ENCODE results near the gene PTPRN2.

Gene PTPRN2

DNA sequence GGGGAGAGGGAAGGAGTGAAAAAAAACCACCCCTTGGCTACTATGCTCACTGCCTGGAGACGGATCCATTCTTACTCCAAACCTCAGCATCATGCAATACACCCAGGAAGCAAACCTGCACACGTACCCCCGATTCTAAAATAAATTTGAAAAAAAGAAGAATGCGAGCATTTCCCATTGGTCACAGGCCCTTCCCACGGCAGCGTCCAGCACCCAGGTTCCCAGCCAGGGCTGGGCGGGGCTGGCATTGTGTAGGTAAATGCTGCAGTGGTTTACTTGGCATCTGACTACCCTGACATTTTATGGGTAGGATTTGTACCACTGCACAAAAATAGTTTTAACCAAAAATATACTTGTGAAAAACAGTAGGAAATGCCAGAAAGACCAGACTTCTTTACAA is 831.9 kb downstream of the PTPRN2 start:
- Histone ChIP-seq H3K27ac (no peak overlapping the region), H3K4me3 (ENCODE audit: low read depth, low read length) (no peak overlapping the region), H3K4me1 (no peaks in the 10 kb centered on the region), H3K9me3 (ENCODE audit: control insufficient read depth, low read length) (no peaks in the 10 kb centered on the region), H3K4me2 (ENCODE audit: low read length) (no peak overlapping the region), H3K36me3 (ENCODE audit: control insufficient read depth, insufficient read depth, low read length) (no peaks in the 10 kb centered on the region), H3K9ac (no peak overlapping the region), H3K79me2 (no peaks in the 10 kb centered on the region), H2AFZ (no peak overlapping the region), H3K27me3 (ENCODE audit: control insufficient read depth, insufficient read depth, low read length) (no peaks in the 10 kb centered on the region)
- TF ChIP-seq, protein P1, sequence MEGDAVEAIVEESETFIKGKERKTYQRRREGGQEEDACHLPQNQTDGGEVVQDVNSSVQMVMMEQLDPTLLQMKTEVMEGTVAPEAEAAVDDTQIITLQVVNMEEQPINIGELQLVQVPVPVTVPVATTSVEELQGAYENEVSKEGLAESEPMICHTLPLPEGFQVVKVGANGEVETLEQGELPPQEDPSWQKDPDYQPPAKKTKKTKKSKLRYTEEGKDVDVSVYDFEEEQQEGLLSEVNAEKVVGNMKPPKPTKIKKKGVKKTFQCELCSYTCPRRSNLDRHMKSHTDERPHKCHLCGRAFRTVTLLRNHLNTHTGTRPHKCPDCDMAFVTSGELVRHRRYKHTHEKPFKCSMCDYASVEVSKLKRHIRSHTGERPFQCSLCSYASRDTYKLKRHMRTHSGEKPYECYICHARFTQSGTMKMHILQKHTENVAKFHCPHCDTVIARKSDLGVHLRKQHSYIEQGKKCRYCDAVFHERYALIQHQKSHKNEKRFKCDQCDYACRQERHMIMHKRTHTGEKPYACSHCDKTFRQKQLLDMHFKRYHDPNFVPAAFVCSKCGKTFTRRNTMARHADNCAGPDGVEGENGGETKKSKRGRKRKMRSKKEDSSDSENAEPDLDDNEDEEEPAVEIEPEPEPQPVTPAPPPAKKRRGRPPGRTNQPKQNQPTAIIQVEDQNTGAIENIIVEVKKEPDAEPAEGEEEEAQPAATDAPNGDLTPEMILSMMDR (IDR thresholded peaks at IDR 0.05), result no peak

DNA sequence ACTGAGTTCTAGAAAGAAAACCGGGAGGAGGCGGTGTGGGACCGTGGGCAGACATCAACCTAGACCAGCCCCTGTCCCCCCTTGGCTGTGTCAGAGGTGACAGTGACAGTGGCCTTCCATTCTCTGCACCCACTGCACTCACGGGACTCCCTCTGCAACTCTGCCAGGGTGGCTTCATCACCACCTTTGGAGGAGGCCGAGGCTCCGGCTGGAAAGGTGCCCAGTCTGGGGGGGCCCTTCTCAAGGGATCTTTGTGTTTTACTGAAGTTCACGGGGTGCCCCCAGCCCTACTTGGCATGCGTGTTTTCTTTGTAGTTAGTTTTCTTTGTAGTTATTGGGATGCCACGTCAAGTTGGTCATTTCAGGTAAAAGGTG is 833.2 kb downstream of the PTPRN2 start:
- TF ChIP-seq, protein P1 (IDR thresholded peaks at IDR 0.05), result no peak

DNA sequence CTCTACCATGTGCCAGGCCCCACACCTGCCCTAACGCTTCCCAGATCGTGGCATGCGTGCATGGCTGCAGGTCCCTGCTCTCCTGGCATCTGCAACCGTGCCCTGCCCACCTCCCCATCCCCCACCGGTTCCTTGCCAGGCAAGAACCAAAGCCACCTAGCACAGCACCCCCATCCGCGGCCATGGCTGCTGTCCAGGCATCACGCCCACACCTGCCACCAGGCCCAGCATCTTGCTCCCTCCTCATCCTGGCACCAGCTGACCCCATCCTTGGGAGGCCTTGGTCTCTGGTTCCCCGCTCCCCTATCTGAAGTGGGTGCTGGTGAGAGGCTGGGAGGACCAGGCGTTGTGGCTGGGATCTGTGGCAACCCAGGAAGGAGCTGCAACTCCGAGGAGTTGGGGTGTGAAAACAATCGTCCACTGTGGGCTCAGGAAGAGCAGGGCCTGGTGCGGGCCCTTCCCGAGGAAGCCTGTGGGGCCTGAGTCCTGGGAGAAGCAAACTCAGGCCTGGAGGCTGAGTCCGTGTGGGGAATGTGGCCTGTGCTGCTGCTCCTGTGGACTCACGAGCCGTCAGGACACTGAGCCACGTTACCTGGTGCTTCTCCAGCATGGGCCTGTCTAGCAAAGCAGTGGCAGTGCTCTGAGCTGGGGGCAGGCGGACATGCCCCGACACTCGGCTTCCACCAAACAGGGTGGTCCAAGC is 833.8 kb downstream of the PTPRN2 start:
- no peak overlapping the region for H3K4me2 ChIP-seq (ENCODE audit: low read length)
- TF ChIP-seq, protein P1 (IDR thresholded peaks at IDR 0.05), result no peak
- H3K4me3 ChIP-seq (ENCODE audit: low read depth, low read length), result no peak overlapping the region
- no peaks in the 10 kb centered on the region for H3K4me1 ChIP-seq
- H3K79me2 ChIP-seq, result no peaks in the 10 kb centered on the region
- H2AFZ ChIP-seq, result no peak overlapping the region
- H3K27me3 ChIP-seq (ENCODE audit: control insufficient read depth, insufficient read depth, low read length), result no peaks in the 10 kb centered on the region
- H3K9me3 ChIP-seq (ENCODE audit: control insufficient read depth, low read length), result no peaks in the 10 kb centered on the region
- H3K9ac ChIP-seq, result no peak overlapping the region
- no peaks in the 10 kb centered on the region for H3K36me3 ChIP-seq (ENCODE audit: control insufficient read depth, insufficient read depth, low read length)
- no peak overlapping the region for H3K27ac ChIP-seq

More for the DNA sequence above, 833.2 kb downstream of the PTPRN2 start:
- no peaks in the 10 kb centered on the region for H3K27me3 ChIP-seq (ENCODE audit: control insufficient read depth, insufficient read depth, low read length)
- H3K9ac ChIP-seq, result no peak overlapping the region
- H3K79me2 ChIP-seq, result no peaks in the 10 kb centered on the region
- no peaks in the 10 kb centered on the region for H3K36me3 ChIP-seq (ENCODE audit: control insufficient read depth, insufficient read depth, low read length)
- H3K4me2 ChIP-seq (ENCODE audit: low read length), result no peak overlapping the region
- H3K9me3 ChIP-seq (ENCODE audit: control insufficient read depth, low read length), result no peaks in the 10 kb centered on the region
- no peak overlapping the region for H2AFZ ChIP-seq
- H3K27ac ChIP-seq, result no peak overlapping the region
- H3K4me3 ChIP-seq (ENCODE audit: low read depth, low read length), result no peak overlapping the region
- H3K4me1 ChIP-seq, result no peaks in the 10 kb centered on the region

DNA sequence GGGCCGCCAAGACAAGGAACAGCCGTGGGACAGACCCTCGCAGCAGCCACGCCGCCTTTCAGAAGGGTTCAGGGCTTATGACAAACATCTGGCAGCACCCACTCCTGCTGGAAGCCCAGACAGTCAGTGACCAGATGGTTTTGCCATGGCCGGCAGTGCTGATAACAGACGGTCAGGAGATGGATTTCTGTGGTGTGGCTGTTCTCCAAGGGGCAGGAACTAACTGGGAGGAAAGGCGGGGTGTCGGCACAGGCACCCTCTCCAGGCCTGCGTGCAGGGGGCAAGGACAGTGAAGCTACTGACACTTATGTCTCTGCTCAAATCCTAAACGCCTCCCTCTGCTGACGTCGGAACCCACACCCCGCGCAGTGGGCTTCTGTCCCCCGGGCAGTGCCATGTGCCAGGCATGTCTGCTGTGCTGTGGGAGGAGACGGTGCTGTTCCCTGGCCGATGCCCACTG is 834.8 kb downstream of the PTPRN2 start:
- no peak overlapping the region for H3K4me2 ChIP-seq (ENCODE audit: low read length)

More for the DNA sequence above, 834.8 kb downstream of the PTPRN2 start:
- Histone ChIP-seq H3K4me1 (no peaks in the 10 kb centered on the region), H3K27ac (no peak overlapping the region), H3K36me3 (ENCODE audit: control insufficient read depth, insufficient read depth, low read length) (no peaks in the 10 kb centered on the region), H3K9me3 (ENCODE audit: control insufficient read depth, low read length) (no peaks in the 10 kb centered on the region), H2AFZ (no peak overlapping the region), H3K4me3 (ENCODE audit: low read depth, low read length) (no peak overlapping the region), H3K27me3 (ENCODE audit: control insufficient read depth, insufficient read depth, low read length) (no peaks in the 10 kb centered on the region), H3K79me2 (no peaks in the 10 kb centered on the region), H3K9ac (no peak overlapping the region)
- TF ChIP-seq, protein P1 (IDR thresholded peaks at IDR 0.05), result no peak

All from parathyroid adenoma (tissue), 2 donors.